Measurements from ENCODE around the gene SMYD4. TPM values are rescaled to one million over a fixed set of nuclear protein-coding genes. Genes with fewer than 3 reads are reported as not detected.
"Not testable (repeated sequence)": the region's sequence is repeated elsewhere in the genome, so short reads cannot be mapped to it uniquely, and the experiment has no call there.

SMYD4 gene
- total RNA-seq, 1 donor from 2014 or later: 9.8 TPM

GRCh38 chr17:1753767-1754429, 75.8 kb downstream of the SMYD4 start:
- no peak for DNase-seq

DNA sequence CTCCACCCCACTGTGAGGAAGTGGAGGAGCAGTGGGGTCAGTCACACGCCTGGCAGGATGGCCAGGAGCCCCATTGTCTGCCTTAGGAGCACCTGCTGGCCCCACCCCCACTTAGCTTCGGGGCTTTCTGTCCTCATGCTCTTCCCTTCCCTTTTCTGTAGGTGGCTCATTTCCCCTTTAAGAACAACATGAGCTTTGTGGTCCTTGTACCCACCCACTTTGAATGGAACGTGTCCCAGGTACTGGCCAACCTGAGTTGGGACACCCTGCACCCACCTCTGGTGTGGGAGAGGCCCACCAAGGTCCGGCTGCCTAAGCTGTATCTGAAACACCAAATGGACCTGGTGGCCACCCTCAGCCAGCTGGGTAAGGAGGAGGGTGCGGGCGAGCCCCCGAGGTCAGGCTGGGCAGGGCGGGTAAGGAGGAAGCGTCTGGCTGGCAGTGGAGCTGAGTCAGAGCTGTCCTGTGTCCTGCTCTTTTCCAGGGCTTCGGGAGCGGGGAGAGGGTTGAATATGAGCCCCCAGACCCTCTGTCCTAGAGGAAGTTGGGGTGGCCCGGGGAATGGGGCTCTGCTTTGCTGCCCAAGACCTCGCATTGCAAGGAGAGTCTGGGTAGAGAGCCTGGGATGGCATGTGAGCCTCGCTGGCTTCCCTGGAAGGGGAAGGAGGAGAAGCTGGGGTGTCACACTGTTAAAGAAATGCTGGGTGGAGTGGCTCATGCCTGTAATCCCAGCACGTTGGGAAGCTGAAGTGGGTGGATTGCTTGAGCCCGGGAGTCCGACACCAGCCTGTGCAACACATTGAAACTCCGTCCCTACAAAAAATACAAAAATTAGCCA, 77.1 kb downstream of the SMYD4 start:
- no peak for DNase-seq

DNA sequence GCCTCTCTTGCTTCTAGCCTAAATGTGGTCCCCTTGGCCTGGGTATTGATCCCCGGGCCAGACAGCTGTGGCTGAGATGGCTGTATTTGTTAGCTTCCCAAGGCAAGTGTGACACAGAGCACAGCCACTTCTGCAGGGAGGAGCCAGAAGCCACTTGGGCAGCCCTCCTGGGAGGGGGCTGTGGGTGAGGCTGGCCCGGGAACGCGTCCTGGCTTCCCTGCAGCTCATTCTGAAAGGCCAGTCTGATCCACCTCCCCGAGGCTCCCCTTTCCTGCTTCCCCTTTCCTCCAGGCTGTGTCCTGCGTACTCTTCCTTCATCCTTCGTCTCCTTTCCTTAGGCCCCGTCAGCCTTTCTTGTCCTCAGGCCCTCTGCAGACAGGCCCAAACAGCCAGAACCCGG, 79.1 kb downstream of the SMYD4 start:
- DNase-seq: no peak

GRCh38 chr17:1746975-1747543, 82.6 kb downstream of the SMYD4 start:
- DNase-seq: no peak

GRCh38 chr17:1745513-1746020, 84.1 kb downstream of the SMYD4 start:
- DNase-seq: no peak

DNA sequence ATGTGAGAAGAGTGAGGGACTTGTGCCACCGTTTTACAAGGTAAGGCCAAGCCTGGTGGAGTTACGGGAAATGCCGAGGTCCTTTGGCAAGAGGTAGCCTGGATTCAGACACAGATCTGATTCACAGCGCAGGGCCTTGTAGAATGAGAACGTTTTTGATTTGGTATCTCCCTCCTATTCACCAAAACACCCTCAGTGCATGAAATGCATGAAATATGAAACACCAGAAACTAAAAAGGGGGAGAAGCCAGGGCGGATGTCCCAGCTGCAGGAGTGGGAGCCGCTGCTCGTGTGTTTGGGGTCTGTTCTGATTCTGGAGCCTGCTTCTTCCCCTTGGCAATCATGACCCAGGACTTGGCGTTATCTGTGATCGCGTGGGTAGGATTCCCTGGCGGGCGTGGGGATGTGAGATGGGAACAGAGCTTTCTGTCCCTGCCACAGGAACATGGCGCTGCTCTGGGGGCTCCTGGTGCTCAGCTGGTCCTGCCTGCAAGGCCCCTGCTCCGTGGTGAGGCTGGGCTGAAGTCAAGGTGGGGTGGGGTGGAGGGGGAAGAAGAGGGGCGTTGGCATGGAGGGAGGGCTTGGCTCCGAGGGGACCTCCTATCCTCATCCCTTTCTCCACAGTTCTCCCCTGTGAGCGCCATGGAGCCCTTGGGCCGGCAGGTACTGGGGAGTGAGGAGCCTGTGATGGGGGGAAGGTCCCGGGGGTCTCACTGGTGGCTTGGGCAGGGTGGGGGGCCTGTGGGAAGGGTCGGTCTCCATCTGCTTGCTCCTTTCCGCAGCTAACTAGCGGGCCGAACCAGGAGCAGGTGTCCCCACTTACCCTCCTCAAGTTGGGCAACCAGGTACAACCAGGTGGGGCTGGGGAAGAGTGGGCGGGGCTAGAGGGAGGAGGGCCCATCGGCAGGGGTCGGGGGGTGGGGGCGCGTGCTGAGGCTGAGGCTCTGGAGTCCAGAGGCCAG, 84.9 kb downstream of the SMYD4 start:
- DNase-seq: no peak

DNA sequence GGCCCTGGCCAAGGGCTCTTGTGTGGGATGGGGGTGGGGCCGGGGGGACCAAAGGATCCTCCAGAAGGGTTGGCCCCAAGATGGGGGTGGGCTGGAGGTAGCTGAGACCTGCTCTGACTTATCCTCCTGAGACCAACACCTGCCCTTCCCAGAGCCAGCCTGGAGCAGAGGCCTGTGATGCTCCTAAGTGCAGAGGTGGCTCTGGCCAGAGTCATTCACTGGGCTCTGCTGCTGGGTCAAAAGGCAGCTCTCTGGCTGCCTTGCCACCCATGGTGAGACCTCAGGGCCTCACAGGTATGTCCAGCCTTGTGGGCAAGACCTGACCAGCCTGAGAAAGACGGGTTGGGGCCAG, 86.6 kb downstream of the SMYD4 start:
- DNase-seq: no peak

DNA sequence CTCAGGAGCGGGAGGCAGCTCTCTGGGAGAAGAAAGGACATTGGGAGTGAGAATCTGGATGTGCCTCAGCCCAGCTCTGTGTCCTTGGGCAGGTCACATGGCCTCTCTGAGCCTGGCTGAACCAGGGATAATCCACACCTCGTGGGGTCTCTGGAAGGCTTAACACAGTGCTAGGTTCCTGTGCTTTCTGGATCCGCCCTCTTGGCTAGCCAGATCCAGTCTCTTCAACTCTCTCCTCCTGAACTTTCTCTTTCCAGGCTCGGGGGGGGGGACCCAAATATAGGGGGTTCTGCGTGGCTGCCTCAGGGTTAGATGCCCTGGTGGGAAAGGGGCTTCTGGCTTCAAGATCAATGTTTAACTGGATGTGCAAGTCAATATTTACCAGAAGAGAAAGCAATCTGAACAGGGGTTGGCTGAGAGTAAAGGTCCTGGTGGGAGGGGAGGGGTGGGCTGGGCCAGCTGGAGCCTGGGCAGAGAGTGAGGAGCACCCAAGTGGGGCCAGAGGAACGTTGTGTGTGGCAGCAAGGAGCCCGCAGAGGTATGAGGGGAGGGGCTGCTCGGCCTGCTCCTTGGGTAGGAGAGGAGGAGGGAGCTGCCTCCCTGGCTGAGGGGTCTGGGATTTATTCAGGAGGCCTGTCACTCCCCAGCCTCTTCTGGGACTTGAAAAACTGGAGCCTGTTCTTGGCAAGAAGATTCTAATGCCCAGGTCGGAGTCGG, 87.2 kb downstream of the SMYD4 start, which contains the start of gene SERPINF2:
Gene SERPINF2 (plus strand): TSS at position 501 of the 717 bp plus-strand sequence. CDS start 2,125 bp downstream, outside the sequence.
- DNase-seq: no peak

DNA sequence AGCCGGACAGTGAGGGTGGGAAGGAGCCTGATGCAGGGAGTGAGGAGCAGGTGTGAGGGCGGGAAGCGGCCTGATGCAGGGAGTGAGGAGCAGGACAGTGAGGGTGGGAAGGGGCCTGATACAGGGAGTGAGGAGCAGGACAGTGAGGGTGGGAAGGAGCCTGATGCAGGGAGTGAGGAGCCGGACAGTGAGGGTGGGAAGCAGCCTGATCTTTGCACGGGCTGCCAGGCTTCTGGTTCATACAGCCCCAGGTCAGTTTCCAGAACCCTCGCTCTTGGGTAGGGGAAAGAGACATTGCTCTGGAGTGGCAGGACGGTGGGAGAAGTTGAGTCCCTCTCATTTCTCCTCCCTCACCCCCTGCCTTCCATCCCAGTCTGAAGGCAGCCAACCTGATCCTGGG, 87.8 kb downstream of the SMYD4 start:
- not testable (repeated sequence) for DNase-seq

DNA sequence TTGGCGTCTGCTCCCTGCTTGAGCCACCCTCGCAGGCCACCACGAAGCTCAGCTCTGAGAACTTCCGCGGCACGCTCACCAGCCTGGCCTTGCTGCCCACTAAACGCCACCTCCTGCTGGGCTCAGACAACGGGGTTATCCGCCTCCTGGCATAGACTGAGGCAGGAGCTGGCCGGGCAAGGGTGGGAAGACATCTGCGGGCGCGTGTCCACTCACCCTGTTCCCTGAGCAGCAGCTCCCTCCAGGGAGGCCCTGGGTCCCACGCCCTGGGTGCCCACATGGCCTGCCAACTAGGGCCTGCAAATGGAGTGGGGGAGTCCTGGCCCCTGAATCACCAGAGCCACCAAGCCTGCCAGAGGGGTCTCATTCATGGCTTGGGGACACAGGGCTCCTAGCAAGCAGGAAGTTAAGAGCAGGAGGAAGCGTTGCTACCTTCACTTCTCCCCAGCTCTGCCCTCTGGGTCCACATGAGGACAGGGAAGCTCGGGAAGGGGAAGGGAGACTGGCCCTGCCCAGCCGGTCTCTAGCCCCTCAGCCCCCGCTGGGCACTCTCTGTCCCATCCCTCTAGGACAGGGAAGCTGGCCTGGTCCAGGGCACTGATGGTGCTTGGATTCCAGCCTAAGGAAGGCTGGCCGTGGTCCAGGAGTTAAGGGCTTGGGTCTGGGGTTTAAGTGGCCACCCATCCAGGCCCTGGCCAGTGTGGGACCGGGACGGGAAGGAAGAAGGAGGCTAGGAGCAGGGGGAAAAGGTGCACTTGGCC, 92.0 kb downstream of the SMYD4 start:
- no peak for DNase-seq

GRCh38 chr17:1736348-1737281, 93.1 kb downstream of the SMYD4 start:
- DNase-seq: peak; percentile 42

DNA sequence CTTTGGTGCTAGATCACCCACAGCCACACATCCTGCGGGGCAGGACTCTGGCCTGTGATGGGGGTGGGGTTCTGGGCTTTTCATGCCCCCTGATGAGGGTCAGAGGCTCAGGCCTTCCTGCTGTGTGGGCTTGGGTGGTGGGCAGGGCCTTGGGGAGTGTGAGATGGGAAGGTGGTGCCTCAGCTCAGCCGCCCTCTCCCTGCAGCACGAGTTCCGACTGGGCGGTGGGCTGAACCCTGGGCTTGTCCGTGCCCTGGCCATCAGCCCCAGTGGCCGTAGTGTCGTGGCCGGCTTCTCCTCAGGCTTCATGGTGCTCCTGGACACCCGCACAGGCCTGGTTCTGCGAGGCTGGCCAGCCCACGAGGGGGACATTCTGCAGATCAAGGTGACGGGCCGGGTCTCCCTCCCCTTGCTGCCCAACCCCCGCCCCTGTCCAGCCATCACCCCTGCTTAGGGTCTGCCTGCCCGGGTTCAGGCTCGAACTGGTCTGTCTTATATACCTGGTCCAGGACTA, 93.8 kb downstream of the SMYD4 start:
- DNase-seq: no peak

DNA sequence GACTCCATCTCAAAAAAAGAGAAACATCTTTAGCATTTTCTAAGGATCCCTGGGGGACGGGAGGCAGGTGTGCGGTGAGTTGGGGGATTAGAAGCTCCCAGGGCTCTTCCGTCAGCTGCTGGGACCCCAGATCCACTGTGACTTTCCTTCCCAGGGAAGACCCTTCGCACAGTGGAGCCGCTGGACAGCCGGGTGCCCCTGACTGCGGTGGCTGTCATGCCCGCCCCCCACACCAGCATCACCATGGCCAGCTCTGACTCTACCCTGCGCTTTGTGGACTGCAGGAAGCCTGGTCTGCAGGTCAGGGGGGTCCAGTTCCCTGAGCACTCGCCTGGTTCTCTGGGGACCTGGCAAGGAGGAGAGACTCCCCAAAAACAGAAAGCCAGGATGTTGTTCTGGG, 94.3 kb downstream of the SMYD4 start:
- DNase-seq: no peak

DNA sequence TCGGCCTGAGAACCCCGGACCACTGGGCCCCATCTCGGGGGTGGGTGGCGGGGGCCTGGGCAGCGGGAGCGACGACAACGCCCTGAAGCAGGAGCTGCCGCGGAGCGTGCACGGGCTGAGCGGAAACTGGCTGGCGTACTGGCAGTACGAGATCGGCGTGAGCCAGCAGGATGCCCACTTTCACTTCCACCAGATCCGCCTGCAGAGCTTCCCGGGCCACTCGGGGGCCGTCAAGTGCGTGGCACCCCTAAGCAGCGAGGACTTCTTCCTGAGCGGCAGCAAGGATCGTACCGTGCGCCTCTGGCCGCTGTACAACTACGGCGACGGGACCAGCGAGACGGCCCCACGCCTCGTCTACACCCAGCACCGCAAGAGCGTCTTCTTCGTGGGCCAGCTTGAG, 95.9 kb downstream of the SMYD4 start:
- DNase-seq: no peak

GRCh38 chr17:1732833-1733321, 96.8 kb downstream of the SMYD4 start:
- DNase-seq: no peak

GRCh38 chr17:1732241-1732832, 97.4 kb downstream of the SMYD4 start:
- no peak for DNase-seq

GRCh38 chr17:1731194-1731506, 98.6 kb downstream of the SMYD4 start:
- no peak for DNase-seq

- no peak for DNase-seq
Measured at GRCh38 chr17:1730326-1731193, 99.1 kb downstream of the SMYD4 start.
